Choroid plexus epithelial cell (primary cell): ENCODE data around the gene CASTOR2.

Experiments used
- DNase-seq: peaks from one replicate; pipeline ENCODE4 v3.0.0-alpha.2; 2010; ENCODE audit warnings: low read depth
- H3K4me3 ChIP-seq: 2 replicates; pipeline ENCODE4 v1.5.1; 2011; ENCODE audit warnings: low read depth, mild to moderate bottlenecking, control low read depth, low read length, moderate library complexity
- CTCF ChIP-seq: conservative IDR thresholded peaks from 2 replicates; pipeline ENCODE4 v1.5.1; 2011; ENCODE audit warnings: low read depth, mild to moderate bottlenecking, control low read depth, inconsistent platforms, low read length, moderate library complexity

Gene CASTOR2

DNA sequence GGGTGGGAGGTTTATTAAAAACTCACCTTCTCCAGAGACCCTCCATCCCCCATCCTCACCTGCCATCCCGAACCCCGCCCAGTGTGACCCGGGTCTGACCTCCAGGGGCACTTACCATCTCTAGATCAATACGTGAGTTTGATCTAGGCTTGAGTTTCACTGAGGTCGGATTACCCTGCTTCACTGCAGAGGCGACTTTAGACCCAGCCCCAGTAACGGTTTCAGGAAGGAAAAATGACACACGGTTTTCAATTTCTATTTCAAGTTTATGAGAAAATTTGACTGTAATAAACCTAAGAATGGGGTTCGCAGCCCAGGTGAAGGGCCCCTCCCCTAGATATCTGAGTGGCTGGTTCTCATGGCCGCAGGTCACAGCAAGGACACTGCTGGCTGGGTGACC is 76.0 kb downstream of the CASTOR2 start:
- TF ChIP-seq CTCF: no peak
- no peak overlapping the region for H3K4me3 ChIP-seq
- no peak for DNase-seq

DNA sequence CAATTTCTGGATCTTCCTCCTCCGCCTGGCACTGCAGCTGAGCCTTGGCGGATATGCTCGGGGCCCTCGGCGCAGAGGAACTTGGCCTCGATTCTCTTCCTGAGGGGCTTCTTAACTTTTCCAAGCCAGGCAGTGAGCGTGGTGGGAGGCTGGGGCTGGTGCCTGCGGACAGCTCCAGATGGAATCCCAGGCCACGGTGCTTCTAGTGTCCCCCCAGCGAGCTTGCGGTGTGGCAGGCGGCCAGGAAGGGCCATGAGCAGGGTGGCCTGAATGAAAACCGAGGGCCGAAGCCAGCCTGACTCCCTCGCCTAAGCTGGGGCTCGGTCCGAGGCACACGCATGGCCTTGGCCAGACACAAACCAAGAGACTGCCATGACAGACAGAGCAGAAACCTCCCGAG is 77.8 kb downstream of the CASTOR2 start:
- TF ChIP-seq CTCF: no peak
- no peak overlapping the region for H3K4me3 ChIP-seq
- DNase-seq: no peak

- TF ChIP-seq CTCF: no peak
- DNase-seq: no peak
Measured at GRCh38 chr7:75042831-75043703, 78.6 kb downstream of the CASTOR2 start.

DNA sequence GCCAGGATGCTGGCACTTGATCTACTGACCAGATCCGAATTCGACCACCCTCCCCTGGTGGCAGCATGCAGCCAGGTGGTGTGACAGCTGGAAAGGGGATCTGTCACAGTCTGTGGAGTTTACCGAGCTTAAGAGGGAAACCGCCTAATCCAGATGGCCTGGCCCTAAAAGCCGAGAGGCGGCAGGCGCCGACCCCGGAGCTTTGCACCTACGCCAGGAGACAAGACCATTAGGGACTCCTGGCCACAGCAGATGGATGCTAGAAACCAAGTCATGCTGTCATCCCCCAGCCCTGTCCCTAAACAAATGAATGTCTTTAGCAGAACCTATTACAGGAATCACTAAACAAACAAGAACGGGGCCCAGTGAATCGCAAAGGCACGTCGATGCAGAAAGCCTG is 81.4 kb downstream of the CASTOR2 start:
- H3K4me3 ChIP-seq: no peak overlapping the region
- no peak for TF ChIP-seq CTCF
- DNase-seq: no peak

More at GRCh38 chr7:75042831-75043703, 78.6 kb downstream of the CASTOR2 start:
- H3K4me3 ChIP-seq: no peak overlapping the region

GRCh38 chr7:75048435-75049379 is 84.2 kb downstream of the CASTOR2 start:
- TF ChIP-seq CTCF: no peak
- H3K4me3 ChIP-seq: no peak overlapping the region
- no peak for DNase-seq

DNA sequence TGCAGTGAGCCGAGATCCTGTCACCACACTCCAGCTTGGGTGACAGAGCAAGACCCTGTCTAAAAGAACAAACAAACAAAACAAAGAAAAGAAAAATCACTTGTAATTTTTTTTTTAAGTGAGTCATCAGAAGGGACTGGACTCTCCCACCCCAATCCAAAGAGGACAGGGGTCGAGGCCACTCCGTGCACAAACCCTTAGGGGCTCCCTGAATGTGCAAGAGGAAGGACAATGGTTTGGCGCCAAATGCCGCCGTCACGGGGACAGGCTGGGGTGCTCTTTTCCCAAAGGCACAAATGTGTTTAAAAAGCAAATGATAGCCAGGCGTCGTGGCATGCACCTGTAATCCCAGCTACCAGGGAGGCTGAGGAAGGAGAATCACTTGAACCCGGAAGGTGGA is 85.3 kb downstream of the CASTOR2 start:
- no peak for DNase-seq
- no peak for TF ChIP-seq CTCF
- no peak overlapping the region for H3K4me3 ChIP-seq
